T47D (cell line): Measurements from ENCODE around the gene TUBA8.
"Not testable (repeated sequence)": the region's sequence is repeated elsewhere in the genome, so short reads cannot be mapped to it uniquely, and the experiment has no call there.

Experiments used
- DNase-seq, 2 experiments: peaks; one replicate each; pipeline versions ENCODE4 v3.0.0 to v3.0.0-alpha.2; 2011 to 2012; ENCODE audit warnings: low read depth in 1 of 2, low spot score in 1 of 2
- JUND ChIP-seq: IDR thresholded peaks from 2 replicates; pipeline ENCODE4 v1.6.1; 2012; ENCODE audit warnings: low read depth
- in situ Hi-C: cut with HindIII; loops from 2 replicates; pipeline ENCODE4 v1.10.0; 2016; ENCODE audit warnings: low sequenced_read_pairs, low pct_unique_long_range_greater_than_20kb

TUBA8 gene

GRCh38 chr22:18133452-18133851, 22.8 kb downstream of the TUBA8 start:
- in situ Hi-C loops, result no loop called here
- DNase-seq, result peak in 1 of 2 experiments; percentile 51
- no peak for TF ChIP-seq JUND

- DNase-seq, result no peak
- no peak for TF ChIP-seq JUND
- in situ Hi-C loops, result no loop called here
Measured at GRCh38 chr22:18136563-18137320, 26.1 kb downstream of the TUBA8 start.

GRCh38 chr22:18141004-18141403, 30.4 kb downstream of the TUBA8 start:
- in situ Hi-C loops, DNase-seq: not testable (repeated sequence)

GRCh38 chr22:18144105-18144504, 33.5 kb downstream of the TUBA8 start:
- DNase-seq, result no peak
- in situ Hi-C loops, result no loop called here
- no peak for TF ChIP-seq JUND

- DNase-seq, result no peak
- in situ Hi-C loops, result no loop called here
- TF ChIP-seq JUND, result no peak
Measured at GRCh38 chr22:18145676-18146388, 35.2 kb downstream of the TUBA8 start.

GRCh38 chr22:18146389-18146753, 35.8 kb downstream of the TUBA8 start:
- DNase-seq, result no peak
- no peak for TF ChIP-seq JUND
- in situ Hi-C loops, result no loop called here

- in situ Hi-C loops, result no loop called here
- TF ChIP-seq JUND, result no peak
- DNase-seq, result no peak
Measured at GRCh38 chr22:18147791-18148190, 37.2 kb downstream of the TUBA8 start.

- DNase-seq, result no peak
- TF ChIP-seq JUND, result no peak
- in situ Hi-C loops, result no loop called here
Measured at GRCh38 chr22:18148293-18148965, 37.8 kb downstream of the TUBA8 start.

- in situ Hi-C loops, result no loop called here
- no peak for TF ChIP-seq JUND
- DNase-seq, result no peak
Measured at GRCh38 chr22:18152519-18152918, 41.9 kb downstream of the TUBA8 start.

GRCh38 chr22:18154821-18155390, 44.3 kb downstream of the TUBA8 start:
- no peak for DNase-seq
- no peak for TF ChIP-seq JUND
- in situ Hi-C loops, result no loop called here

- in situ Hi-C loops, DNase-seq: not testable (repeated sequence)
Measured at GRCh38 chr22:18155546-18155945, 44.9 kb downstream of the TUBA8 start.

- peak; percentile 61 to 72 for DNase-seq
- in situ Hi-C loops, result no loop called here
- no peak for TF ChIP-seq JUND
Measured at GRCh38 chr22:18156878-18157713, 46.5 kb downstream of the TUBA8 start.
